HG02623 (cell line): ENCODE results near the gene ZDHHC1.
"Not testable (repeated sequence)": the region's sequence is repeated elsewhere in the genome, so short reads cannot be mapped to it uniquely, and the experiment has no call there.

ENCODE experiments used
- ATAC-seq: cut with Tn5 transposase; IDR thresholded peaks from one replicate; pipeline ENCODE4 v1.9.1; 2021; ENCODE audit warnings: moderate library complexity; ENCODE audit not compliant: unreplicated experiment

Gene ZDHHC1

GRCh38 chr16:67430977-67431774 lies 14.9 kb upstream of the ZDHHC1 start, which contains the start of gene HSD11B2:
TSS of gene HSD11B2 (plus strand) at chr16:67431121. CDS start at chr16:67431249, 128 bp downstream.
- ATAC-seq = no peak

- ATAC-seq = no peak
These were observed 14.3 kb upstream of the ZDHHC1 start for GRCh38 chr16:67430504-67430976.

GRCh38 chr16:67429799-67430503 lies 13.7 kb upstream of the ZDHHC1 start:
- ATAC-seq = no peak

GRCh38 chr16:67429053-67429798 lies 12.9 kb upstream of the ZDHHC1 start:
- ATAC-seq = no peak

- ATAC-seq = no peak
These were observed 12.0 kb upstream of the ZDHHC1 start for GRCh38 chr16:67428146-67428731.

GRCh38 chr16:67426950-67427349 lies 10.7 kb upstream of the ZDHHC1 start:
- no peak for ATAC-seq

- no peak for ATAC-seq
These were observed 9.7 kb upstream of the ZDHHC1 start for GRCh38 chr16:67426022-67426421.

- ATAC-seq = no peak
These were observed 9.3 kb upstream of the ZDHHC1 start for GRCh38 chr16:67425580-67425979.

GRCh38 chr16:67425061-67425460 lies 8.8 kb upstream of the ZDHHC1 start:
- ATAC-seq = no peak

- ATAC-seq = no peak
These were observed 8.0 kb upstream of the ZDHHC1 start for GRCh38 chr16:67424261-67424615.

- ATAC-seq = no peak
These were observed 7.5 kb upstream of the ZDHHC1 start for GRCh38 chr16:67423611-67424260.

GRCh38 chr16:67423015-67423414 lies 6.7 kb upstream of the ZDHHC1 start:
- ATAC-seq = no peak

- no peak for ATAC-seq
These were observed 4.8 kb upstream of the ZDHHC1 start for GRCh38 chr16:67421030-67421429.

GRCh38 chr16:67419931-67420330 lies 3.7 kb upstream of the ZDHHC1 start:
- no peak for ATAC-seq

GRCh38 chr16:67419502-67419901 lies 3.2 kb upstream of the ZDHHC1 start:
- no peak for ATAC-seq

GRCh38 chr16:67417333-67418061 lies 1.2 kb upstream of the ZDHHC1 start:
- ATAC-seq = no peak

GRCh38 chr16:67415421-67415820 lies 856 bp downstream of the ZDHHC1 start:
- not testable (repeated sequence) for ATAC-seq

- no peak for ATAC-seq
These were observed 2.0 kb downstream of the ZDHHC1 start for GRCh38 chr16:67413978-67414911.

- no peak for ATAC-seq
These were observed 4.0 kb downstream of the ZDHHC1 start for GRCh38 chr16:67412294-67412693.
